GM19324 (cell line): ENCODE data around the gene MISP3.

Experiments used
- ATAC-seq: cut with Tn5 transposase; IDR thresholded peaks from one replicate; pipeline ENCODE4 v1.9.1; 2021; ENCODE audit warnings: mild to moderate bottlenecking, moderate library complexity; ENCODE audit not compliant: unreplicated experiment, low FRiP score

MISP3 gene

GRCh38 chr19:14101003-14101545, 28.5 kb downstream of the MISP3 start:
- no peak for ATAC-seq

GRCh38 chr19:14102102-14102696, 29.6 kb downstream of the MISP3 start:
- no peak for ATAC-seq

GRCh38 chr19:14102756-14103155, 30.2 kb downstream of the MISP3 start:
- no peak for ATAC-seq

GRCh38 chr19:14103310-14103709, 30.7 kb downstream of the MISP3 start:
- no peak for ATAC-seq

GRCh38 chr19:14105680-14106079, 33.1 kb downstream of the MISP3 start:
- ATAC-seq: no peak

- no peak for ATAC-seq
These were observed 34.3 kb downstream of the MISP3 start for GRCh38 chr19:14106840-14107239.

GRCh38 chr19:14107581-14108461, 35.2 kb downstream of the MISP3 start:
- no peak for ATAC-seq

GRCh38 chr19:14110650-14111049, 38.1 kb downstream of the MISP3 start:
- no peak for ATAC-seq

- ATAC-seq: no peak
These were observed 38.9 kb downstream of the MISP3 start for GRCh38 chr19:14111486-14111885.

GRCh38 chr19:14112051-14112808, 39.6 kb downstream of the MISP3 start:
- no peak for ATAC-seq

- no peak for ATAC-seq
These were observed 40.3 kb downstream of the MISP3 start for GRCh38 chr19:14112809-14113385.

GRCh38 chr19:14113762-14114414, 41.3 kb downstream of the MISP3 start:
- ATAC-seq: no peak

- ATAC-seq: no peak
These were observed 41.9 kb downstream of the MISP3 start for GRCh38 chr19:14114439-14114838.

GRCh38 chr19:14114854-14115253, 42.3 kb downstream of the MISP3 start:
- no peak for ATAC-seq

- no peak for ATAC-seq
These were observed 43.2 kb downstream of the MISP3 start for GRCh38 chr19:14115756-14116155.

- ATAC-seq: no peak
These were observed 43.9 kb downstream of the MISP3 start for GRCh38 chr19:14116525-14116917.

- ATAC-seq: no peak
These were observed 44.5 kb downstream of the MISP3 start for GRCh38 chr19:14116918-14117578.

GRCh38 chr19:14117668-14118164, 45.1 kb downstream of the MISP3 start, which contains the start of gene PRKACA:
TSS of gene PRKACA (minus strand) at chr19:14117762. CDS start at chr19:14117547, 215 bp downstream.
- peak; percentile 89 for ATAC-seq
